Activated gamma-delta T cell treated with anti-CD3 and anti-CD28 coated beads, Interleukin-2, amount 50 U/mL, for 16 hours (primary cell): ENCODE measurements around the gene KDF1.
"Not testable (repeated sequence)": the region's sequence is repeated elsewhere in the genome, so short reads cannot be mapped to it uniquely, and the experiment has no call there.

Experiments used
- DNase-seq: peaks from one replicate; pipeline ENCODE4 v3.0.0-alpha.2; 2020; ENCODE audit warnings: low read depth

Gene KDF1

GRCh38 chr1:26953374-26953773 lies 6.9 kb downstream of the KDF1 start:
- no peak for DNase-seq

GRCh38 chr1:26951821-26952497 lies 8.3 kb downstream of the KDF1 start:
- no peak for DNase-seq

GRCh38 chr1:26951216-26951615 lies 9.1 kb downstream of the KDF1 start:
- DNase-seq, result no peak

- DNase-seq, result no peak
These were observed 9.7 kb downstream of the KDF1 start for GRCh38 chr1:26950602-26951001.

- DNase-seq, result no peak
These were observed 10.3 kb downstream of the KDF1 start for GRCh38 chr1:26949926-26950319.

- DNase-seq, result no peak
These were observed 10.9 kb downstream of the KDF1 start for GRCh38 chr1:26949266-26949925.

- DNase-seq, result not testable (repeated sequence)
These were observed 11.6 kb downstream of the KDF1 start for GRCh38 chr1:26948725-26949057.

- no peak for DNase-seq
These were observed 14.0 kb downstream of the KDF1 start for GRCh38 chr1:26946270-26946669.

GRCh38 chr1:26945728-26946127 lies 14.5 kb downstream of the KDF1 start:
- no peak for DNase-seq

GRCh38 chr1:26945138-26945537 lies 15.1 kb downstream of the KDF1 start:
- DNase-seq, result no peak

- DNase-seq, result no peak
These were observed 17.6 kb downstream of the KDF1 start for GRCh38 chr1:26942656-26943055.

- DNase-seq, result no peak
These were observed 19.0 kb downstream of the KDF1 start for GRCh38 chr1:26941311-26941710.

GRCh38 chr1:26938659-26939025 lies 21.6 kb downstream of the KDF1 start:
- DNase-seq, result no peak

- DNase-seq, result no peak
These were observed 22.1 kb downstream of the KDF1 start for GRCh38 chr1:26938004-26938658.

- no peak for DNase-seq
These were observed 23.4 kb downstream of the KDF1 start for GRCh38 chr1:26936823-26937222.

GRCh38 chr1:26932531-26932930 lies 27.7 kb downstream of the KDF1 start:
- no peak for DNase-seq

- no peak for DNase-seq
These were observed 36.6 kb downstream of the KDF1 start for GRCh38 chr1:26923711-26924110.

- no peak for DNase-seq
These were observed 37.4 kb downstream of the KDF1 start for GRCh38 chr1:26922901-26923300.

- no peak for DNase-seq
These were observed 37.9 kb downstream of the KDF1 start for GRCh38 chr1:26922431-26922729.

- DNase-seq, result peak; percentile 92
These were observed 38.5 kb downstream of the KDF1 start, which contains the start of gene NUDC for GRCh38 chr1:26921540-26922430. TSS of gene NUDC (plus strand) at chr1:26921743. CDS start at chr1:26921849, 106 bp downstream.

- no peak for DNase-seq
These were observed 39.1 kb downstream of the KDF1 start for GRCh38 chr1:26921126-26921539.

- DNase-seq, result no peak
These were observed 44.9 kb downstream of the KDF1 start for GRCh38 chr1:26915204-26915842.
